Muscle layer of duodenum (tissue), 2 donors: ENCODE results near the gene EHBP1.

ENCODE experiments used
- H3K27ac ChIP-seq: one replicate; pipeline ENCODE4 v1.7.0; 2013; ENCODE audit warnings: mild to moderate bottlenecking, low read length
- H3K27me3 ChIP-seq: one replicate; pipeline ENCODE4 v1.7.0; 2013; ENCODE audit warnings: low read depth, mild to moderate bottlenecking, control low read depth, low read length
- H3K36me3 ChIP-seq, 2 donors: one replicate each; pipeline ENCODE4 v1.7.0; 2013; ENCODE audit warnings: low read length in 2 of 2, control low read depth in 1 of 2, mild to moderate bottlenecking in 1 of 2; ENCODE audit not compliant: insufficient read depth in 2 of 2, control insufficient read depth in 1 of 2
- H3K4me1 ChIP-seq, 2 donors: one replicate each; pipeline ENCODE4 v1.7.0; 2013; ENCODE audit warnings: low read length in 2 of 2, mild to moderate bottlenecking in 2 of 2, control low read depth in 1 of 2, moderate library complexity in 1 of 2; ENCODE audit not compliant: insufficient read depth in 2 of 2, control insufficient read depth in 1 of 2
- H3K4me3 ChIP-seq, 2 donors: one replicate each; pipeline ENCODE4 v1.7.0; 2013; ENCODE audit warnings: low read length in 2 of 2, low read depth in 1 of 2, mild to moderate bottlenecking in 1 of 2
- H3K9me3 ChIP-seq, 2 donors: one replicate each; pipeline ENCODE4 v1.7.0; 2013; ENCODE audit warnings: low read length in 2 of 2, control low read depth in 1 of 2, mild to moderate bottlenecking in 1 of 2; ENCODE audit not compliant: control insufficient read depth in 1 of 2
- donor health status: healthy.

Gene EHBP1

GRCh38 chr2:62722679-62723078 is 17.2 kb downstream of the EHBP1 start:
- Histone ChIP-seq H3K9me3 (no peaks in the 10 kb centered on the region), H3K27me3 (no peaks in the 10 kb centered on the region), H3K4me3 (no peak overlapping the region), H3K36me3 (no peaks in the 10 kb centered on the region), H3K27ac (no peak overlapping the region), H3K4me1 (peaks cover 0 to 48% of the 10 kb centered on the region in 2 donors)

- Histone ChIP-seq H3K27me3 (no peaks in the 10 kb centered on the region), H3K4me3 (no peak overlapping the region), H3K36me3 (no peaks in the 10 kb centered on the region), H3K9me3 (no peaks in the 10 kb centered on the region), H3K4me1 (peaks cover 0 to 50% of the 10 kb centered on the region in 2 donors), H3K27ac (no peak overlapping the region)
Measured at GRCh38 chr2:62723253-62723652, 17.7 kb downstream of the EHBP1 start.

GRCh38 chr2:62724106-62724505 is 18.6 kb downstream of the EHBP1 start:
- no peak overlapping the region for H3K27ac ChIP-seq
- H3K4me1 ChIP-seq, result peaks cover 0 to 49% of the 10 kb centered on the region in 2 donors
- H3K9me3 ChIP-seq, result no peaks in the 10 kb centered on the region
- no peaks in the 10 kb centered on the region for H3K36me3 ChIP-seq
- H3K4me3 ChIP-seq, result no peak overlapping the region
- no peaks in the 10 kb centered on the region for H3K27me3 ChIP-seq

- Histone ChIP-seq H3K4me1 (peaks cover 0 to 41% of the 10 kb centered on the region in 2 donors), H3K9me3 (no peaks in the 10 kb centered on the region), H3K27ac (no peak overlapping the region), H3K36me3 (no peaks in the 10 kb centered on the region), H3K27me3 (no peaks in the 10 kb centered on the region), H3K4me3 (peak overlapping the region in 1 of 2 donors; percentile 38)
Measured at GRCh38 chr2:62724886-62725711, 19.6 kb downstream of the EHBP1 start.

GRCh38 chr2:62725712-62726055 is 20.2 kb downstream of the EHBP1 start:
- no peaks in the 10 kb centered on the region for H3K27me3 ChIP-seq
- H3K27ac ChIP-seq, result no peak overlapping the region
- H3K4me1 ChIP-seq, result peaks cover 0 to 35% of the 10 kb centered on the region in 2 donors
- H3K4me3 ChIP-seq, result no peak overlapping the region
- H3K36me3 ChIP-seq, result no peaks in the 10 kb centered on the region
- peaks cover 0 to under 1% of the 10 kb centered on the region in 2 donors for H3K9me3 ChIP-seq

- Histone ChIP-seq H3K36me3 (no peaks in the 10 kb centered on the region), H3K9me3 (peaks cover 0 to 14% of the 10 kb centered on the region in 2 donors), H3K4me3 (no peak overlapping the region), H3K27ac (no peak overlapping the region), H3K27me3 (no peaks in the 10 kb centered on the region), H3K4me1 (peaks cover 0 to 30% of the 10 kb centered on the region in 2 donors)
Measured at GRCh38 chr2:62727259-62727867, 21.9 kb downstream of the EHBP1 start.

- Histone ChIP-seq H3K27ac (no peak overlapping the region), H3K36me3 (no peaks in the 10 kb centered on the region), H3K4me3 (no peak overlapping the region), H3K4me1 (peaks cover 0 to 30% of the 10 kb centered on the region in 2 donors), H3K27me3 (no peaks in the 10 kb centered on the region), H3K9me3 (peaks cover 0 to 14% of the 10 kb centered on the region in 2 donors)
Measured at GRCh38 chr2:62727876-62728566, 22.5 kb downstream of the EHBP1 start.

- peaks cover 0 to 14% of the 10 kb centered on the region in 2 donors for H3K9me3 ChIP-seq
- no peaks in the 10 kb centered on the region for H3K27me3 ChIP-seq
- H3K27ac ChIP-seq, result no peak overlapping the region
- no peaks in the 10 kb centered on the region for H3K36me3 ChIP-seq
- H3K4me3 ChIP-seq, result no peak overlapping the region
- H3K4me1 ChIP-seq, result peaks cover 0 to 19% of the 10 kb centered on the region in 2 donors
Measured at GRCh38 chr2:62731275-62731674, 25.8 kb downstream of the EHBP1 start.

GRCh38 chr2:62732262-62732777 is 26.8 kb downstream of the EHBP1 start:
- Histone ChIP-seq H3K27ac (no peak overlapping the region), H3K27me3 (no peaks in the 10 kb centered on the region), H3K4me1 (peaks cover 0 to 23% of the 10 kb centered on the region in 2 donors), H3K36me3 (no peaks in the 10 kb centered on the region), H3K9me3 (peaks cover 0 to 14% of the 10 kb centered on the region in 2 donors), H3K4me3 (no peak overlapping the region)

- H3K27me3 ChIP-seq, result no peaks in the 10 kb centered on the region
- no peak overlapping the region for H3K4me3 ChIP-seq
- peaks cover 0 to 14% of the 10 kb centered on the region in 2 donors for H3K4me1 ChIP-seq
- peaks cover 0 to 14% of the 10 kb centered on the region in 2 donors for H3K9me3 ChIP-seq
- H3K36me3 ChIP-seq, result no peaks in the 10 kb centered on the region
- no peak overlapping the region for H3K27ac ChIP-seq
Measured at GRCh38 chr2:62733546-62733945, 28.0 kb downstream of the EHBP1 start.

GRCh38 chr2:62736899-62737559 is 31.5 kb downstream of the EHBP1 start:
- no peaks in the 10 kb centered on the region for H3K36me3 ChIP-seq
- no peaks in the 10 kb centered on the region for H3K27me3 ChIP-seq
- peaks cover 0 to 3% of the 10 kb centered on the region in 2 donors for H3K9me3 ChIP-seq
- no peak overlapping the region for H3K4me3 ChIP-seq
- peaks cover 0 to 39% of the 10 kb centered on the region in 2 donors for H3K4me1 ChIP-seq
- H3K27ac ChIP-seq, result no peak overlapping the region
